HCT116 (cell line): ENCODE measurements around the gene SMCO4. TPM values are rescaled to one million over a fixed set of nuclear protein-coding genes. Genes with fewer than 3 reads are reported as not detected.

Source experiments
- ATAC-seq: fragments of 200-7000 bp; cut with Tn5 transposase; 2 replicates; pipeline ENCODE4 v1.9.1; 2020; ENCODE audit warnings: mild to moderate bottlenecking, moderate library complexity
- BruUV-seq: library from RNA; stranded (reverse); fragments of 400-500 nt; replicated peaks from 2 replicates; lab custom pipeline; 2021; lab: Mats Ljungman, UMichigan
- CTCF ChIA-PET: fragments of 300-600 bp; sonication (Branson Sonifier 250); formaldehyde crosslinking; loops from one replicate; lab custom pipeline; 2021; ENCODE audit warnings: antibody characterized with exemption; lab: Charles Lee
- POLR2A ChIA-PET: fragments of 300-600, 350-600 bp; sonication (Branson Sonifier 250); formaldehyde crosslinking; loops from one replicate; lab custom pipeline; 2021; ENCODE audit warnings: antibody characterized with exemption; lab: Charles Lee
- RAD21 ChIA-PET, 2 experiments: fragments of 300-600 bp; sonication (Branson Sonifier 250); formaldehyde crosslinking; loops; one replicate each; lab custom pipeline; 2023; ENCODE audit warnings: low total read pairs in 2 of 2; ENCODE audit not compliant: uncharacterized antibody in 2 of 2, unreplicated experiment in 2 of 2, low non-redundant PET in 1 of 2; lab: Charles Lee
- DNase-seq: peaks from one replicate; pipeline ENCODE4 v3.0.0-alpha.2; 2010; ENCODE audit warnings: low read depth, low spot score
- H2AFZ ChIP-seq: fragments of 200-600 bp; shearing (Covaris generic), sonication (generic); 2 replicates; pipeline ENCODE4 v1.6.1; 2017; ENCODE audit warnings: low read depth, mixed run types, mixed read lengths, antibody characterized with exemption, low read length; ENCODE audit not compliant: poor library complexity, severe bottlenecking
- H3K27ac ChIP-seq: 2 replicates; pipeline ENCODE4 v1.5.1; 2012; ENCODE audit warnings: low read depth, low read length
- H3K27me3 ChIP-seq: fragments of 200-600 bp; sonication (generic); 2 replicates; pipeline ENCODE4 v1.6.1; 2016; ENCODE audit warnings: mixed run types, low read length, mixed read lengths; ENCODE audit not compliant: insufficient read depth
- H3K36me3 ChIP-seq, 2 experiments: fragments of 200-500 bp in 1 of 2; fragments of 200-600 bp in 1 of 2; sonication (Bioruptor generic) in 1 of 2; sonication (generic) in 1 of 2; 2 replicates each; pipeline versions ENCODE4 v1.5.1 to v1.6.1; 2014 to 2016; ENCODE audit warnings: low read length in 2 of 2, inconsistent platforms in 1 of 2, mixed read lengths in 1 of 2, mixed run types in 1 of 2; ENCODE audit not compliant: insufficient read depth in 2 of 2, control insufficient read depth in 1 of 2
- H3K4me1 ChIP-seq, 2 experiments: fragments of 200-600 bp in 1 of 2; sonication (generic) in 1 of 2; 2 replicates each; pipeline versions ENCODE4 v1.5.1 to v1.6.1; 2012 to 2017; ENCODE audit warnings: low read length in 2 of 2, inconsistent platforms in 1 of 2, mild to moderate bottlenecking in 1 of 2, mixed read lengths in 1 of 2, mixed run types in 1 of 2, moderate library complexity in 1 of 2; ENCODE audit not compliant: insufficient read depth in 2 of 2, control insufficient read depth in 1 of 2
- H3K4me2 ChIP-seq: fragments of 200-600 bp; sonication (generic); 2 replicates; pipeline ENCODE4 v1.6.1; 2017; ENCODE audit warnings: mixed run types, low read length, mixed read lengths
- H3K4me3 ChIP-seq, 2 experiments: fragments of 200-600 bp in 1 of 2; sonication (generic) in 1 of 2; replicated peaks in 1 of 2; 2 replicates each; pipeline ENCODE4 v1.5.1; 2011 to 2016; ENCODE audit warnings: low read length in 2 of 2, control low read depth in 1 of 2, low read depth in 1 of 2, mild to moderate bottlenecking in 1 of 2, mixed read lengths in 1 of 2, mixed run types in 1 of 2
- H3K79me2 ChIP-seq: fragments of 200-600 bp; sonication (generic); 2 replicates; pipeline ENCODE4 v1.6.1; 2017; ENCODE audit warnings: mild to moderate bottlenecking, mixed run types, low read length, moderate library complexity, mixed read lengths; ENCODE audit not compliant: insufficient read depth
- H3K9ac ChIP-seq: fragments of 200-600 bp; sonication (generic); 2 replicates; pipeline ENCODE4 v1.6.1; 2016; ENCODE audit warnings: low read length, mixed read lengths
- H3K9me2 ChIP-seq: fragments of 200-600 bp; sonication (generic), shearing (Covaris generic); 2 replicates; pipeline ENCODE4 v1.6.1; 2017; ENCODE audit warnings: mixed run types, mild to moderate bottlenecking, moderate library complexity; ENCODE audit not compliant: insufficient read depth
- H3K9me3 ChIP-seq, 2 experiments: fragments of 200-500 bp in 1 of 2; fragments of 200-600 bp in 1 of 2; sonication (Bioruptor generic) in 1 of 2; sonication (generic) in 1 of 2; 2 replicates each; pipeline ENCODE4 v1.6.1; 2014 to 2017; ENCODE audit warnings: low read length in 2 of 2, mixed read lengths in 2 of 2, inconsistent platforms in 1 of 2, low read depth in 1 of 2, mild to moderate bottlenecking in 1 of 2, mixed run types in 1 of 2, moderate library complexity in 1 of 2; ENCODE audit not compliant: control insufficient read depth in 1 of 2, insufficient read depth in 1 of 2
- H4K20me1 ChIP-seq: fragments of 200-600 bp; sonication (generic), shearing (Covaris generic); 2 replicates; pipeline ENCODE4 v1.6.1; 2017; ENCODE audit warnings: mixed run types, mild to moderate bottlenecking, moderate library complexity; ENCODE audit not compliant: insufficient read depth
- CBX3 ChIP-seq: IDR thresholded peaks from 2 replicates; pipeline ENCODE4 v1.6.1; 2012; ENCODE audit warnings: low read depth
- CEBPB ChIP-seq: IDR thresholded peaks from 2 replicates; pipeline ENCODE4 v1.6.1; 2012; ENCODE audit warnings: low read depth
- CTCF ChIP-seq, 3 experiments: fragments of 200-600 bp in 1 of 3; sonication (generic) in 1 of 3; IDR thresholded peaks in 2 of 3; conservative IDR thresholded peaks in 1 of 3; 2 replicates each; pipeline ENCODE4 v1.5.1; 2012 to 2017; ENCODE audit warnings: low read depth in 2 of 3, low read length in 2 of 3, antibody characterized with exemption in 1 of 3, borderline replicate concordance in 1 of 3, control low read depth in 1 of 3, mild to moderate bottlenecking in 1 of 3, mixed read lengths in 1 of 3, mixed run types in 1 of 3, moderate library complexity in 1 of 3; ENCODE audit not compliant: insufficient read depth in 1 of 3
- FOSL1 ChIP-seq: IDR thresholded peaks from 2 replicates; pipeline ENCODE4 v1.6.1; 2012; ENCODE audit warnings: low read depth
- JUND ChIP-seq: IDR thresholded peaks from 2 replicates; pipeline ENCODE4 v1.6.1; 2012
- RAD21 ChIP-seq: IDR thresholded peaks from 2 replicates; pipeline ENCODE4 v1.6.1; 2012; ENCODE audit warnings: low read depth, mild to moderate bottlenecking
- SP1 ChIP-seq: IDR thresholded peaks from 2 replicates; pipeline ENCODE4 v1.6.1; 2012; ENCODE audit warnings: low read depth
- ZBTB33 ChIP-seq: IDR thresholded peaks from 2 replicates; pipeline ENCODE4 v1.6.1; 2011; ENCODE audit warnings: mild to moderate bottlenecking, low read length, moderate library complexity; ENCODE audit not compliant: insufficient replicate concordance; ENCODE audit errors: extremely low read depth
- ZNF274 ChIP-seq: fragments of 200-500 bp; sonication (Bioruptor generic); IDR thresholded peaks from 2 replicates; pipeline ENCODE4 v1.6.1; 2014; ENCODE audit warnings: mild to moderate bottlenecking, low read depth, low read length, inconsistent platforms
- intact Hi-C: fragments of 100-400 bp; cut with micrococcal nuclease; formaldehyde crosslinking; loops from 2 replicates; pipeline ENCODE4 v1.10.0; 2022
- total RNA-seq: library from RNA; stranded (reverse); gene quantifications from one replicate; pipeline ENCODE4 v1.2.1, GENCODE V29; 2021; ENCODE audit not compliant: unreplicated experiment

The SMCO4 gene
- total RNA-seq, 1 experiment from 2014 or later: 23.1 TPM

- H2AFZ ChIP-seq: no peak overlapping the region
- ATAC-seq (peak; percentile 73), DNase-seq (peak; percentile 19)
- H3K9me2 ChIP-seq: no peaks in the 10 kb centered on the region
- TF ChIP-seq ZBTB33 (no peak), JUND (no peak), SP1 (no peak), FOSL1 (no peak), ZNF274 (no peak), RAD21 (no peak), CBX3 (no peak), CTCF (IDR thresholded peaks at IDR 0.05 in 2 of 3, conservative IDR thresholded peaks at IDR 0.05 in 1 of 3; ENCODE audit: borderline replicate concordance in 1 of 3, insufficient read depth in 1 of 3, low read depth in 2 of 3, low read length in 2 of 3) (no peak), CEBPB (peak; percentile 24; the same call in 1 of the 2 replicates)
- peak overlapping the region; percentile 29; the same call in 1 of the 2 replicates for H3K4me2 ChIP-seq
- no peaks in the 10 kb centered on the region for H3K27me3 ChIP-seq
- BruUV-seq: no TSS peak
- H3K4me1 ChIP-seq: peaks cover 0 to 9% of the 10 kb centered on the region in 2 experiments; a peak in 2 of 4 replicates
- no peaks in the 10 kb centered on the region for H3K9me3 ChIP-seq
- ChIA-PET POLR2A (no interaction called here), RAD21 (no interaction called here), CTCF (no interaction called here)
- intact Hi-C loops: no loop called here
- H3K9ac ChIP-seq: no peak overlapping the region
- no peaks in the 10 kb centered on the region for H3K36me3 ChIP-seq
- H3K4me3 ChIP-seq: no peak overlapping the region
- no peak overlapping the region for H3K27ac ChIP-seq
- no peaks in the 10 kb centered on the region for H4K20me1 ChIP-seq
- H3K79me2 ChIP-seq: no peaks in the 10 kb centered on the region
Observed at GRCh38 chr11:93591247-93591898, 48.2 kb upstream of the SMCO4 start.
